Non-pigmented ciliary epithelial cell (primary cell): Measurements from ENCODE around the gene GMDS.

Experiments
- DNase-seq: peaks from one replicate; pipeline ENCODE4 v3.0.0-alpha.2; 2010; ENCODE audit warnings: low read depth

GMDS gene

DNA sequence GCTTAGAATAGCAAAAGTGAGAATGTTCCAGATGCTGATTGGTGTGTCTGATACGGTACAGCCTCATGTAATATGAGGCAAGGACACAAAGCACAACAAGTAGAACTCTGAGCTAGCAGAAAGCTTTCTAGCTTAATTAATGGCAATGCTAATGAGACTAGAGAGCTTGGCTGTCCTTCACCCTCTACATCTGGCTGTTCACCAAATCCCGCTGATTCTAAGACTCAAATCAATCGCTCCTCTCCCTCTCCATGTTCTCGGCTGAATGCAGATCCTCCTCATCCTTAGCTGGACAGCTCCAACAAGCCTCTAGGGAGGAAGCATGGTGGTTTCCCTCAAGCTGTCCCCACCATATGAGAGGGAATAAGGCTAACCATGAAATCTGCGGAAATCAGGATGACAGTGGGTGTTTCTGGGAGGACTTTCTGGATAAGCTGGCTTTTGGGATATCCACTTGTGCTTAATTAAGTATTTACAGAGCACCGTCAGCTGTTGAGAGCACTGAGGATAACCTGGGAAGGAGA, 506.8 kb downstream of the GMDS start:
- DNase-seq: no peak

DNA sequence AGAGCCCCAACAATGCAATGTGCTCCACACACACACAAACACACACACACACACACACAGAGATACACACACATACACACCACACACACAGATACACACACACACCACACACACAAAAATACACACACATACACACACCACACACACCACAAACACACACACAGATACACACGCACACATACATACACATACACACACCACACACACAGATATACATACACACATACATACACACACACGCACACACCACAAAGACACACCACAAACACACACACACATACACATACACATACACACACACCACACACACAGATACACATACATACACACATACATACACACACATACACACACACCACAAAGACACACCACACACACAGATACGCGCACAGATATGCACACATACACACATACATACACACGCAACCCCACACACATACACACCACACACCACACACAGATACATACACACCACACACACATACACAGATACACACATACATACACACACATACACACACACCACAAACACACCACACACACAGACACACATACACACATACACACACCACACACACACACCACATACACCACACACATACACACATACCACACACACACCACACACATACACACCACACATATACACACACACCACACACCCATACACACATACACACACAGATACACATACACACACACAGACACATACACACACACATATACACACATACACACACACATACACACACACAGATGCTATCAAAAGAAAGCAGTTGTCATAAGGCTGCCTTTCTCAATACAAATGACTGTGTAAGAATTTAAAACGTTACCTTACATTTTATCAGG, 507.7 kb downstream of the GMDS start:
- no peak for DNase-seq

DNA sequence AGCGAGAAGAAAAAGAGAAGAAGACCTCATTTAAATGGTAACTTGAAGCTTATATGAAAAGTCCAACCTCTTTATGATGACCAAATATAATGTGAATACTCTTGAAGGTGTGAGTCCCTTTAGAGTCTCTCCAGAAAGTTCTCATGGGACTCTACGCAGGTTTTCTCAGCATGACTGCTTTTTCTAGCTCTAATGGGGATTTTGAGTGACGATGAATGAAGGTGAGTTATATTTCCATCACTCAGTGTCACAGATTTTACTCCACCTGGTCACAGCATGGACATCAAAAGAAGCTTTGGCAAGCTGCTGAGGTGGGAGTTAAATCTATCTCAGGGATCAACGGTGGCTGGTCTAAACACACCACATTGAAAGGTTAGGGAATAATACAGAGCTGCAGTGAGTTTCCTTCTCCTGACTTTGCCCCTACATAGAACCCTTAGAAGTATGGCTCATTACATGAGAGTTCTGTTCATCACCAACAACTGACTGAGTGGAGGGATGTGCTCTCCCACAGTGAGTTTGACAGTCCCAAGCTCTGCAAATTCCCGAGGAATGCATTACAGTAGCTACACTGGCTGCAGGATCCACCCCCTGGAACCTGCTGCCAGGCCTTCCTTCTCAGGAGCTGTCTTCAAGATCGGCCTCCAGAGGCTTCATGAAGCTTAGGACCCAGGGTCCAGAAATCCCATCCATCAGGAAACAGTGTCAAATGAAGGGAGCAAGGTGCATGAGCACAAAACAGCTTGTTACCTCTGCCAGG, 508.9 kb downstream of the GMDS start:
- no peak for DNase-seq

DNA sequence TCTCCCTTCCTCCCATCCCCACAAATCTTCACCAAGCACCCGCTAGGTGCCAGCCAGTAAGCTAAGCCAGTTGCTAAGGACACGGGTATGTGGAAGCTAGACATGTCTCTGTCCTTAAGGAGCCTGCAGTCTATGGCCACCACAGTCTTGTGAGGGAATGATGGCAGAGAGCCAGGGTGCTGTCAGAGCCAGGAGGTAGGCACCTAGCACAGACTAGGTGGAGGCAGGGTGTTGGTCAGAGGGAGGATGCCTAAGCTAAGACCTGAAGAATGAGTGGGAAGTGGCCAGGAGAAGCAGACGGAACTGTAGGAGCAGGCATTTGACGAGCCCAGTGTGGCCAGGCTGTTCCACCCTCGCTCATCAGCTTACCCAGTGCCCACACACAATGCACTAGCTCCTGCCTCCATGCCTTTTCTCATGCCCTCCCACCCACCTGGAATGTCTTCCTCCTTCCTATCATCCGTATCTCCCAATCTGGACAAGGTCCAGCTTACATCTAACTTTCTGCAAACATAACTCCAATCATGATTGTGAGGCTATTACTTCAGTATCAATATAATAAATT, 510.1 kb downstream of the GMDS start:
- no peak for DNase-seq

DNA sequence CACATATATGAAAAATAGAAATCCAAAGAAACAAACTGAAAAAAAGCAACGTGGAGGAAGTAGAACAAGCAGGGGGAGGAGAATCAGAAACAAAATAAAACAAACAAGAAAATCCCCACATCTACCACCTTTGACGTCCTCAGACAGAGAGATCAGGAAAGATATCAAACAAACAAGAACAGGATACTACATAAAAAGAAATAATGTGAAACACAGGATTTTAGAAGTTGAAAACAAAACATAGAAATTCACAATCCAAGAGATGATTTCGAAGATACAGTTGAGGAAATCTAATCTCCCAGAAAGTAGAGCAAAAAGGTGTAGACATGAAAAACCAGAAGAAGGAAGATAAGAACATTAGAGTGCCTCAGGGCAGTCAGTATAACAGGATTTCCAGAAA, 514.5 kb downstream of the GMDS start:
- DNase-seq: no peak

DNA sequence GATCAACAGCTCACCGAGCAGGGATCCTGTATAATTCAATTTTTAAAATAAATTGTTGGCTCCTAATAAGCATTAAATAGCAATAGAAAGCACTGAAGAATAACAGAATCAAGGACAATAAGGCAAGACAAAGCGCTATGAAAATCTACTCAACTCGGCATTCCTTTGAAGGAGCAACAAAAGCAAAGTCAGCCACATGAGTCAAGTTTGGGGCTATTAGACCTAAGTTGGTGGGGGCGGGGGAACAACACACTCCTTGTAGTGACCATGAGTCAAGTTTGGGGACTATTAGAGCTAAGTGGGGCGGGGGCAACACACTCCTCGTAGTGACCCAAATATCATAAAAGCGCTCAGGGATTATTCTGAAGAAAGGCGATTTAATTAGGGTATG, 515.7 kb downstream of the GMDS start:
- DNase-seq: no peak

DNA sequence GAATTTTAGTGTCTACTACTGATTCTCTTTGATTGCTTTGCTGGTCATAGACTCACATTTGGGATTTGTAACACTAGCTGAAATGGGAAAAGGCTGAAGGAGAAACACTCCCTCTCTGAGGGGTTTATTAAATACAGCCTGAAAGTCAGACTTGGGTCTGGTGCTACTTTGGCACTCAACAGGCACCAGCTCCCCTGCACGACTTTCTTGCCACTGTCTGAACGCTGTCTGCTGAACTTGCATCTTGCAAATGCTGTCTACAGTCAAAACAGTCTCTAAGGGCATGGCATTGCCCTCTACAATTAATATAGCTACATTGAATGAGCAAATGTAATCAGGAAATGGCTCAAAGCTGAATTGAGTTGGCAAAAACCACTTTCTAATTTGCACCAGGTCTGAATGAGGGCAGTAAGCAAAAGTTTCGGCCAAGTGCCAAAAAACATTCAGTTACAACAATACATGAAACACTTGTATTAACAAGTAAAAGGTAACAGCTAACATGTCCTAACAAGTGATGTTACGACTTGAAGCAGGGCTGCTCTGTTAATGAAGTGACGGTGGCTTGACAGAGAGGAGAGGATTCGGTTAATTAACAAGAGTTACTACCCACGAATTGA, 516.2 kb downstream of the GMDS start:
- DNase-seq: no peak

DNA sequence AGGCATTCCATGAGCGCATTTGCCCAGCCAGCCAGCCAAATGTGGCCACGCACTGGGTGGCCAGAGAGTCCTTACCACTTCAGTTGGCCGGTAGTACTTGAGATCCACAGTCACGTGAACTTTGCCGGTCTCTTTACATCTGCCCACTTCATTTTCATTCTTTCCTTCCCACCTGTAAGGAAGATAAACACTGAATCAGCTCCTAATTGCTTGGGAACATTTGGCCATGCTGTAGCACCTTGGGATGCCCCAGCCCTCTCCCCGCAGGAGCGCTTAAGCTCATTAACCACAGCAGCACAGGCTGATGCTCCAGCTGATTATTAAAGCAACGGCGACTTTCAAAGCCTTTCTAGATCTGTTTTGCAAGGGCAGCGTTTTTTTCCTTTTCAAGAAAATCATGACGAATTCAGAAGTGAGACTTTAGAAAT, 519.0 kb downstream of the GMDS start:
- no peak for DNase-seq

DNA sequence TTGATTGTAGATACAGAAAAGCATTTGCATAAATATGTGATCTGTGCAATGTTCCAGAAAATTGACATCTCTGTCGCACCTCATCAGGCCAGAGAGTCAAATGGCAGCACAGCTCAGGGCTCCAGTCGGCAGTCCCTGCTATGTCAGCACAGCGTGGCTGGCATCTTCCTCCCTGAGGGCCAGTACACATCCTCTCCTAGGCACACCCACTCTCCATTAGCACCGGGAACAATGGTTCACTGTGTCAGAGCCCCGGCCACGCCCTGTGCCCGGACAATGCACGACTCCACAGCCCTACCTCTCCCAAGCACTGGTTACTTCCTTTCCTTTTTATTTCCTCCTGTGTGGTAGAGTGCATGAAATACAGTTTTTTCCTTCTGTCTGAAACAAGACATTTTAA, 520.8 kb downstream of the GMDS start:
- DNase-seq: no peak

DNA sequence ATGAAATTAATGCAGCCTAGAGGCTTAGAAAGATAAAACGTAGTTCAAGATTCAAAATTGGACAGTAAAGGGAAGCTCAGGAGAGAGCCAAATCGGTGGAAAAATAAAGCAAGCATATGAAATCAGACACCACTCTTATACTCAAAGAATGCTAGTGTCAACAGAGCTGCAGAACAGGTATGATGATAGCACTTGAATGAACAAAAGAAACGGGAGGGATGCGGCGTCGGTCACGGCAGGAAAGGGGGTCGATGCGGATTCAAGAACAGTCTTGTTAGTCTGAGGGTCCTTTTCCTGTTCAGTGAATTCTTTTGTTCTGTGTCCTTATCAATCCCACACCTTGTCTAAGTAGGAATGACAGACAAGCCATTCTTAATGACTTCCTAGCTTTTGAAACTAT, 521.3 kb downstream of the GMDS start:
- DNase-seq: no peak

DNA sequence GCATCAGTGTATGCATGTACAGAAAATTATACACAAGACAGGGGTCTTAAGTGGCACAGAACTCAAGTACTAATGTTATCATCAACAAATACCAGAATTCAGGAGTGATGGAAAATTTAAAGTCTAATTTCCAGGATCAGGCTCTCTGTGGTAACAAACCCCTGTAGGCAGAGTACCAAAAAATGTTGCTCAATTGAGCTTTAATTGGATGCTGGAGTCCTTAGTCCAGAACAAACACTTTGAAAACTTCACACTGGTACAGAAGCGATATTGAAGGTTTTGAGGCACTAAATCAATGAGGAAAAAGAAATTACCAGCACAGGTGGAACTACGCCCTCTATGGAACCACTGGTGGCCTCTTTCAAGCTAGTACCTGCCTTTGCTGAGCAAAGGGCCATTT, 522.6 kb downstream of the GMDS start:
- DNase-seq: no peak

DNA sequence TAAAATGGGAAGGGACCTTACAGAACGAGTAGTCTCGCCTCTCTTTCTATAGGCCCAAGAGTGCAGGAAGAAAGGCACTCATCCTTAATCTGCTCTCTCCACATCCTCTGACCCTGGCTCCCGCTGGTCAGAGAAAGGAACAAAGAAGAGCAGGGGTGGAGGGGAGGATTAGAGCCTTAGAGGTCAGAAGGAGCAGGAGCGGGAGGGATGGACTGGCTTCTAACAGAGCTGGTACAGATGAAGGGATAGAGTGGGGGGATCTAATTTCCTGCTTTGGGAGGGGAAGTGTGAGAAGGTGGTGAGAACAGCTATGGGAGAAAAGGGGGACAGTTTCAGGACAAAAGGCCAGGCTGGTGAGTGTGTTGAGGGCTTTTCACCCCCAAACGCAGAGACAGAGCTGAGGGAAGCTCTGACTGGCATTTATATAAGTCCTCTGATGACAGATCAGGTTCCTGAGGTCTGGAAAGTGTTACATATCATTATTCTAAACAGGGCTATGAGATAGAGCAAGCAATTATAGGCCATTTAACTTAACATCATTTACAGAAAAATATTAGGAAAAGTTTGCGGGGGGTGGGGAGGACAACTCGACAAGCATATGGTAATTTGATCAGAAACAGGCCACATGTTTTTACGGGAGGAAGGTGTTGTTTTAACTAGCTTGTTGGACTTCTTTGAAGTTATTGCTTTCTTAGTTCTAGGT, 524.6 kb downstream of the GMDS start:
- no peak for DNase-seq

DNA sequence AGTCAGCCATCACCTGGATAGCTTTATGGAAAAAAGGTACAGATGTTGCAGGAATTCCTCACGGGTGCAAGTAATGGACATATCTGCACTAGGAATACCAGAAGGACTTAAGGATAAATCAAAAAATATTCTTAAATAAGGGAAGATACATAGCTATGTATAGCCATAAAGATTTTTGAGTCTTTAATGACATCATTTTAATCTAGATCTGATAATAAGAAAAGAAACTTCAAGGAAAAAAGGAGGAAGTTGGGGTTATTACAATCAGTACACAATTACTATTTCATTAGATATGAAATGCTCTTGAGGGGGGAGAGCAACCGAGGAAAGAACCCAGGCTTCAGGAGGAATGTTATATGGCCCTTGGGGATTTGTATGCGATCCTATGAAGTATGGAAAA, 525.5 kb downstream of the GMDS start:
- no peak for DNase-seq

DNA sequence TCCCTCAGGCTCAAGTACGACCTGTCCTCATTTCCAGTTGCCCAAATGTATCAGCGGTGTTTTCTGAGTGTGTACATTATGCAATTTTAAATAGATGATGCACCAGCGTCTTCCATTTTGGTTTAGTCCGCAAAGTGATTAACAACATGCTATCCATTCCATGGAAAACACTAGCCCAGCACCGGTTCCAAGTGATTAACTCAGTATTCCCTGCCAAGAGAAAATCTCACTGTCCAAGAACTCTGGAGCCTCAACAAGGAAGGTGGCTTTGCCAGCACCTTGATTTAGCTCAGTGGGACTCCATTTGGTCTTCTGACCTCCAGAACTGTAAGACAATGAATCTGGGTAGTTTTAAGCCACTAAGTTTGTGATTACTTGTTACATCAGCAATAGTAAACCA, 528.5 kb downstream of the GMDS start:
- no peak for DNase-seq

DNA sequence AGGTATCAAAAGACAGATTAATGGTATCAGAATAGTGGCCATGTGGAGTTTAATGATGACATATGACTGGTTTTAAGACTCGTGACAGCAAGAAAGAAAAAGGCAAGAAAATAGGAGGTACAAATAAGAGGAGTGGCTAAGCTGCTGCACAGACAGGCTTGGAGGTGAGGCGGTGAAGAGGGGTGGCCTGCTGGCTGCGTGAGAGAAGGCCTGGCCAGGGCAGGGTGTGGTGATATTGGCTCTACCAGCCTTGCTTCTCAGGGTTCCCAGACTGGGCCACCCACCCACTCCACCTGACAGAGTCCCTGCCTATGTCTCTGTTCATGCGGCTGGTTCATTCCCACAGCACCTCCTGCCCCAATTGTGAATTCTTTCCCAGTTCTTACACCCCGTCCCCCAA, 529.0 kb downstream of the GMDS start:
- no peak for DNase-seq

DNA sequence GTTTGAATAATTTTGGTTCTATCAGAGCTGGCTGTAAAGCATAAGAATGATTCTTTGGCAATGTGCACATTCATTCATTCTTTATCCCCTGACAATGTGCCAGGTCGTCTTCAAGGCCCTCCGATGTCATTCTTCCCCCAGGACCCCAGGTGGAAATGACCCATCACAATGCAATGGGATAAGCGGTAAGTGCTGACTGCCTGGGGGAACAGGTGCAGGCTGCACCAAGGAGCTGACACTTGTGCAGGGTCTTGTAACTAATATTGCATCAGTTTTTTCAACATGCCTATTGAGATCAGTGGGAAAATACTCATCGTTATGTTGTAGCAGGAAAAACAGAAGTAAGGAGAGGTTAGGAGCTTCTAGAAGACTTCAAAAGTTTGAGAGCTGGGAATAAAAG, 530.1 kb downstream of the GMDS start:
- DNase-seq: no peak

DNA sequence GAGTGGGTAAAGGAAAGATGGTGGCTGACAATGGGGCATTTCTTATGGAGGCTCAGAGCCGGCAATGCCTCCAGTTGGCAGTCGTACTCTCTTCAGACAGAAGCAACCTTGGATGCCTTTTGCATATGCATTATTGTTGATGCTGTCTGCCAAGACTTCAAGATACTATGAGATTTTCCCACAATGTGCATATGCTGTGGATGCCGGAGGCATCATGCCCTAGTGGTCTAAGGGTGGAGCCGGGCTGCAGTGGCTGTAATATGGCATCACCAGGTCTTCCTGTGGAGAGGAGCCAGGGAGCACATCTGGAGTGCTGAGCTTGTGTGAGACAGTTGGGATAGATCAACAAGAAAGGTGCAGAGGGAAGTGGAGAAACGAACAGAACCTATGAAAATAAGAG, 530.8 kb downstream of the GMDS start:
- DNase-seq: no peak

DNA sequence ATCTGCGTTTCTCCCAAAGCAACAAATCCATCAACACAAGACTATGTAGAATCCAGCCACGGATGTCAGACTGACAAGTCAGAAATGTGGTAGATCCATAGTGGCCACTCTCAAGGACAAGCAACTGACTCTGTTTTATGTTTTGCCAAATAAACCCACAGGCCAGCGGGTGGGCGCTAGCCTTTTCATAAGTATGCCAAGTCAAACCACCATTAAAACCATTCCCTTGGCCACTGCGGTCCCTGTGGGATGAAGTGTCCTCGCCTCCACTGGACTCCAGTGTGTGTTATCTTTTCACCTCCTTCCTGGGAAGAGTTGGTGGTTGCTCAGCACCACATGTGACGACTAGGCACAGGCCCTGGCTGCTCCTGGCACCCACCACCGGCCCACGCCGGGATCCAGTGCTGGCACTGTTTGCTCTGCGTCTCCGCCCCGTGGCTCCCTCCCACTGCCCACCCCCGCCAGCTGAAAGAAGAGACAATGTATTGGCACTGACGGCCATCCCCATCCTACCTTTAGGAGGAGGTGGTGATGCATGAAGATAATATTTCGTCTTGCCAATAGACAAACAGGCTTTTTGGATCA, 532.3 kb downstream of the GMDS start:
- DNase-seq: no peak

DNA sequence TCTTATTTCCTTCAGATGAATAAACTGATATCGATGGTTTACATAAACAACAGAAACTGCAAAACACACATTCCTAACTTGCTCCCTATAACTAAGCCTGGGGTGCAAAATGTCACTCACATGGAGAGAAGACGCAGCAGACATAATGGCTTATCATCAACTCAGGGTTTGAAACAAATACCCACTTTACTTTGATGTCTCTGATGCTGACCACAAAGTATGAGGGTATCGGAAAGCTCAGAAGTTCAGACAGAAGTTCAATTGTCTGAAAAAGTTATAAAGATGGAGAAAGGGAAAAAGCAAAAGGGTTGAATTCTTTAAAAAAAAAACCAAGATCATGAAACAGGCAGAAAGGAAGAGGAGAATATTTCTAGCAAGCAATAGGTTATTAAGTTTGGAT, 533.0 kb downstream of the GMDS start:
- DNase-seq: no peak

DNA sequence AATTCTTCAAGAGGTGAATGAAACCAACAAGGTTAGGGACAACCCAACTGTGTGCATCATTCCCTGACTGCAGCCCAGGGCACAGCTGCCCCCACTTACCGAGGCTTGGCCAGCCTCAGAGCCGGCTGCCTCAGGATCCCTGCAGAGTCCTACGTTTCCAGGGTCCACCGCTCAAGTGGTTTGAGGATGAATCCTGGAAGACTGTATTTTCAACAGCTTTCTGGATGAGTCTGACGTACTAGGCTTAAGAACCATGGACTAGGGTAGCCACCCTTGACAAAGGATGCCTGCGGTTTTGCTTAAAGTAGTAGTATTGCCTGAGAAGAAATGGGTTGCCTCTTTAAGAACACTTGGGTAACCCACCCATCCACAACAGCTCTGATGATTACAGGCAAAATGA, 534.3 kb downstream of the GMDS start:
- no peak for DNase-seq

DNA sequence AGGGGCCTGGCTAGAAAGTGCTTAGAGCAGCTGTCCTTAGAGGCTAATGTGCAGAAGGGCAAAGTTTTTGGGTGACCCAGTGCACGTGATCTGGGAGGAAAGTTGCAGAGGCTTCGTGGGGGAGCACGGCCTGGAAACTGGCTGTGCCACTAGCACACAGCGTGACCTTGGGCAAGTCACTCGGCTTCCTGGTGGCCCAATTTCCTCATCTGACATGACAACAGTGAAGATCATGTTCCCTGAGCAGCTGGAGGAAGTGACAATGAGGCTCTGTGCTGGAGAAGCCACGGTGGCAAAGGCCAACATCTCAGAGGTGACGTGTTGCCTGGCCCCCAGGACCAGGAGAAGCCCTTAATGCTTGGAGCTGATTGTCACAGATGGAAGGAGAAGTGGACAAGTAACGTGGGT, 536.2 kb downstream of the GMDS start:
- no peak for DNase-seq

DNA sequence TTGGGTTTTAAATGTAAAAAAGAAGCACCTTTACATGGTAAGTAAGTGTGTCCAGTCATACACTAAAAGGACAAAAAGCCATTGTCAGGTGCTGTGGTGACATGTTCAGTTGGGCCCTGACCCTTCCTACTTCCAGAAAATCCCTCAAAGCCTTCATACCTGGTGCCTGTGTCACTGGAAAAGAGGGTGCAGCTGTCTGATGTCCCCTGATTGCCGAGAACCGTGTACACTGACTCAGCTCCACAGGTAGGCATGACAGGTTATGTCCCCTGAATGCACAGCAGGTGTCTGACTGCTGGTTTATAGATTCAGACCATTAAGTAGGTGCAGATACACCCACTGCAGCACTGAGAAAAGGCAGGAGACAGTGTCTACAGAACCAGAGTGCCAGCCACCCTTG, 536.6 kb downstream of the GMDS start:
- DNase-seq: no peak
